BLaER1 (cell line): ENCODE results near the gene SPP1.
A peak's percentile ranks its signal among the peaks of the same experiment; 100 is the strongest.
"Not testable (repeated sequence)": the region's sequence is repeated elsewhere in the genome, so short reads cannot be mapped to it uniquely, and the experiment has no call there.

Source experiments
- H3K27ac ChIP-seq: shearing (Covaris generic); formaldehyde crosslinking; 2 replicates; pipeline ENCODE4 v1.8.1; 2022
- H3K27me3 ChIP-seq: shearing (Covaris generic); formaldehyde crosslinking; 2 replicates; pipeline ENCODE4 v1.8.1; 2022
- H3K36me3 ChIP-seq: shearing (Covaris generic); formaldehyde crosslinking; 2 replicates; pipeline ENCODE4 v1.8.1; 2022
- H3K4me1 ChIP-seq: shearing (Covaris generic); formaldehyde crosslinking; 2 replicates; pipeline ENCODE4 v1.8.1; 2022
- H3K4me2 ChIP-seq: shearing (Covaris generic); formaldehyde crosslinking; 2 replicates; pipeline ENCODE4 v1.8.1; 2022
- H3K4me3 ChIP-seq: shearing (Covaris generic); formaldehyde crosslinking; 2 replicates; pipeline ENCODE4 v1.8.1; 2022
- H3K9ac ChIP-seq: shearing (Covaris generic); formaldehyde crosslinking; 2 replicates; pipeline ENCODE4 v1.8.1; 2022
- H3K9me3 ChIP-seq: shearing (Covaris generic); formaldehyde crosslinking; 2 replicates; pipeline ENCODE4 v1.8.1; 2022
- H4K20me1 ChIP-seq: shearing (Covaris generic); formaldehyde crosslinking; 2 replicates; pipeline ENCODE4 v1.8.1; 2022
- Cebpa-rat ChIP-seq: shearing (Covaris generic); IDR thresholded peaks from 2 replicates; pipeline ENCODE4 v1.8.1; 2022

The SPP1 gene

GRCh38 chr4:87975466-87975865, at the start of gene SPP1:
SPP1 (plus strand) TSS chr4:87975714; CDS start chr4:87976896, 1,182 bp downstream.
- Histone ChIP-seq H3K27me3 (no peaks in the 10 kb centered on the region), H3K9ac (no peak within 1 kb of the TSS), H3K9me3 (no peaks in the 10 kb centered on the region), H3K4me3 (no peak within 1 kb of the TSS), H3K4me2 (peak within 1 kb of the TSS; percentile 39), H4K20me1 (no peaks in the 10 kb centered on the region), H3K27ac (no peak within 1 kb of the TSS), H3K36me3 (no peaks in the 10 kb centered on the region), H3K4me1 (peaks cover 15% of the 10 kb centered on the region)
- no peak for TF ChIP-seq Cebpa-rat

- no peak overlapping the region for H3K27ac ChIP-seq
- H3K9ac ChIP-seq, result no peak overlapping the region
- no peak overlapping the region for H3K4me2 ChIP-seq
- H4K20me1 ChIP-seq, result no peaks in the 10 kb centered on the region
- no peaks in the 10 kb centered on the region for H3K36me3 ChIP-seq
- no peak overlapping the region for H3K4me3 ChIP-seq
- H3K9me3 ChIP-seq, result peaks cover 1% of the 10 kb centered on the region
- TF ChIP-seq Cebpa-rat, result no peak
- no peaks in the 10 kb centered on the region for H3K27me3 ChIP-seq
- H3K4me1 ChIP-seq, result peaks cover 7% of the 10 kb centered on the region; the same call in 1 of the 2 replicates
Measured at GRCh38 chr4:87926554-87927098, 48.9 kb upstream of the SPP1 start.

GRCh38 chr4:87930629-87931028, 44.9 kb upstream of the SPP1 start:
- Histone ChIP-seq H3K4me3 (no peak overlapping the region), H4K20me1 (no peaks in the 10 kb centered on the region), H3K9me3 (peaks cover 11% of the 10 kb centered on the region), H3K27me3 (no peaks in the 10 kb centered on the region), H3K4me2 (no peak overlapping the region), H3K36me3 (no peaks in the 10 kb centered on the region), H3K4me1 (peaks cover 7% of the 10 kb centered on the region; the same call in 1 of the 2 replicates), H3K27ac (no peak overlapping the region), H3K9ac (no peak overlapping the region)
- no peak for TF ChIP-seq Cebpa-rat

GRCh38 chr4:87931932-87932331, 43.6 kb upstream of the SPP1 start:
- no peak overlapping the region for H3K4me2 ChIP-seq
- no peak for TF ChIP-seq Cebpa-rat
- H3K4me1 ChIP-seq, result peaks cover 7% of the 10 kb centered on the region; the same call in 1 of the 2 replicates
- no peaks in the 10 kb centered on the region for H3K36me3 ChIP-seq
- peaks cover 11% of the 10 kb centered on the region for H3K9me3 ChIP-seq
- no peaks in the 10 kb centered on the region for H4K20me1 ChIP-seq
- no peak overlapping the region for H3K27ac ChIP-seq
- no peaks in the 10 kb centered on the region for H3K27me3 ChIP-seq
- H3K9ac ChIP-seq, result no peak overlapping the region
- H3K4me3 ChIP-seq, result no peak overlapping the region

GRCh38 chr4:87932718-87933141, 42.8 kb upstream of the SPP1 start:
- peaks cover 1% of the 10 kb centered on the region; the same call in 1 of the 2 replicates for H3K4me1 ChIP-seq
- no peaks in the 10 kb centered on the region for H3K36me3 ChIP-seq
- no peak for TF ChIP-seq Cebpa-rat
- H3K27ac ChIP-seq, result no peak overlapping the region
- no peaks in the 10 kb centered on the region for H3K27me3 ChIP-seq
- H3K4me2 ChIP-seq, result no peak overlapping the region
- no peak overlapping the region for H3K9ac ChIP-seq
- no peaks in the 10 kb centered on the region for H4K20me1 ChIP-seq
- H3K9me3 ChIP-seq, result peaks cover 11% of the 10 kb centered on the region
- no peak overlapping the region for H3K4me3 ChIP-seq

- no peaks in the 10 kb centered on the region for H3K27me3 ChIP-seq
- no peaks in the 10 kb centered on the region for H3K4me1 ChIP-seq
- H3K9ac ChIP-seq, result no peak overlapping the region
- TF ChIP-seq Cebpa-rat, result no peak
- H3K4me3 ChIP-seq, result no peak overlapping the region
- peaks cover 11% of the 10 kb centered on the region for H3K9me3 ChIP-seq
- no peaks in the 10 kb centered on the region for H4K20me1 ChIP-seq
- H3K27ac ChIP-seq, result no peak overlapping the region
- no peaks in the 10 kb centered on the region for H3K36me3 ChIP-seq
- no peak overlapping the region for H3K4me2 ChIP-seq
Measured at GRCh38 chr4:87933337-87933736, 42.2 kb upstream of the SPP1 start.

GRCh38 chr4:87934157-87934704, 41.3 kb upstream of the SPP1 start:
- Histone ChIP-seq H4K20me1 (no peaks in the 10 kb centered on the region), H3K27me3 (no peaks in the 10 kb centered on the region), H3K4me1 (no peaks in the 10 kb centered on the region), H3K9ac (no peak overlapping the region), H3K4me2 (no peak overlapping the region), H3K9me3 (peaks cover 11% of the 10 kb centered on the region), H3K4me3 (no peak overlapping the region), H3K36me3 (no peaks in the 10 kb centered on the region), H3K27ac (no peak overlapping the region)
- no peak for TF ChIP-seq Cebpa-rat

- Histone ChIP-seq H3K4me3 (no peak overlapping the region), H3K9me3 (peaks cover 11% of the 10 kb centered on the region), H4K20me1 (no peaks in the 10 kb centered on the region), H3K4me1 (no peaks in the 10 kb centered on the region), H3K9ac (no peak overlapping the region), H3K27me3 (no peaks in the 10 kb centered on the region), H3K4me2 (no peak overlapping the region), H3K36me3 (no peaks in the 10 kb centered on the region), H3K27ac (no peak overlapping the region)
- TF ChIP-seq Cebpa-rat, result no peak
Measured at GRCh38 chr4:87934973-87935372, 40.5 kb upstream of the SPP1 start.

- H3K27me3 ChIP-seq, H3K27ac ChIP-seq, H4K20me1 ChIP-seq, H3K36me3 ChIP-seq, H3K4me2 ChIP-seq, H3K4me3 ChIP-seq, H3K9ac ChIP-seq, H3K4me1 ChIP-seq: not testable (repeated sequence)
- H3K9me3 ChIP-seq, result peaks cover 11% of the 10 kb centered on the region
Measured at GRCh38 chr4:87935954-87936353, 39.6 kb upstream of the SPP1 start.

GRCh38 chr4:87937523-87937922, 38.0 kb upstream of the SPP1 start:
- no peak for TF ChIP-seq Cebpa-rat
- Histone ChIP-seq H3K9me3 (peaks cover 5% of the 10 kb centered on the region), H3K36me3 (no peaks in the 10 kb centered on the region), H3K9ac (no peak overlapping the region), H3K4me1 (no peaks in the 10 kb centered on the region), H3K27ac (no peak overlapping the region), H4K20me1 (no peaks in the 10 kb centered on the region), H3K4me3 (no peak overlapping the region), H3K4me2 (no peak overlapping the region), H3K27me3 (no peaks in the 10 kb centered on the region)

- Histone ChIP-seq H3K27me3 (no peaks in the 10 kb centered on the region), H3K36me3 (no peaks in the 10 kb centered on the region), H3K4me1 (no peaks in the 10 kb centered on the region), H3K4me3 (no peak overlapping the region), H4K20me1 (no peaks in the 10 kb centered on the region), H3K9me3 (no peaks in the 10 kb centered on the region), H3K4me2 (no peak overlapping the region), H3K9ac (no peak overlapping the region), H3K27ac (no peak overlapping the region)
- no peak for TF ChIP-seq Cebpa-rat
Measured at GRCh38 chr4:87938746-87939145, 36.8 kb upstream of the SPP1 start.
